Omental fat pad (tissue), 4 donors: Measurements from ENCODE around the gene ZNF213. TPM values are rescaled to one million over a fixed set of nuclear protein-coding genes. Genes with fewer than 3 reads are reported as not detected.

ENCODE experiments used
- ATAC-seq: fragments of 150-250 bp; one replicate; pipeline ENCODE4 v1.9.1; 2016; ENCODE audit warnings: mild to moderate bottlenecking, moderate library complexity; ENCODE audit not compliant: low FRiP score
- DNase-seq: peaks from one replicate; pipeline ENCODE4 v3.0.0-alpha.2; 2019; ENCODE audit warnings: low spot score
- CTCF ChIP-seq, 3 donors: fragments of 450-650 bp; IDR thresholded peaks; one replicate each; pipeline ENCODE4 v1.5.1; 2016 to 2017; ENCODE audit warnings: antibody characterized with exemption in 3 of 3, mild to moderate bottlenecking in 3 of 3, moderate library complexity in 2 of 3
- total RNA-seq, 4 donors: library from RNA; depleted of rRNA; stranded (reverse); fragments of >200 nt; gene quantifications; one replicate each; pipeline ENCODE4 v1.1.0, GENCODE V29; 2016

Gene ZNF213
- total RNA-seq, 4 donors from 2014 or later = 1.8 to 4.1 (median 3.6) TPM

DNA sequence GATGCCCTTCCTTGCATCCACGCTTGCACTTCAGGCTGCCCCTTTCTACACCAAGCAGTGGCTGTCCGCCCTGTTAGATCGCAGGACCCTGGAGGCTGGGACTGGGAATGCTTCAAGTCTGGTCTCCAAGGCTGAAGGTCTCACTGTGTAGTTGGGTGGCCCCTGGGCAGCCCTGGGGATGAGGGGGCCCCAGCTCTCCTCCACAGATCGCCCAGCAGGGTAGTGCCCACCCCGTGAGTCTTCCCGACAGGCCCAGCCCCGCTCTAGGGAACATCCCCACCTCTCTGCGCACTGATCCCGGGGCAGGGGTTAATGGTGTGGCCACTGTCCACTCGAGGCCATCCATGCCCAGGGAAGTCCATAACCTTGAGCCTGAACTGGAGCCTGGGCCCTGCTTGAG lies 10.3 kb downstream of the ZNF213 start:
- TF ChIP-seq CTCF (IDR thresholded peaks at IDR 0.05) = no peak
- no peak for ATAC-seq
- DNase-seq = no peak

DNA sequence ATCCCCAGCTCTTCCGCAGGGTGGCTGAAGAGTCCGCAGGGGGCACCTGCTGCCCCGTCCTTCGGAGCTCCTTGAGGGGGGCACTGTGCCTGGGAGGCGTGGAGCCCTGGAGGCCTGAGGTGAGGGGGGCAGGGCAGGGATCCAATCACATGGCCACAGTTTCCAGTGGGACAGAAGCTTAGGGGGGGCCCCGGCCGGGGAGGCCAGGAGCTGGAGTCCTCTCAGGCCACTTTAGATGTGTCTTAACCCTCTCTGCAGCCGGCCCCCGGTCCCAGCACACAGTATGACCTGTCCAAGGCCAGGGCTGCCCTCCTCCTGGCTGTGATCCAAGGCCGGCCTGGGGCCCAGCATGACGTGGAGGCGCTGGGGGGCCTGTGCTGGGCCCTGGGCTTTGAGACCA lies 10.8 kb downstream of the ZNF213 start:
- no peak for TF ChIP-seq CTCF (IDR thresholded peaks at IDR 0.05)
- ATAC-seq (no peak), DNase-seq (no peak)

DNA sequence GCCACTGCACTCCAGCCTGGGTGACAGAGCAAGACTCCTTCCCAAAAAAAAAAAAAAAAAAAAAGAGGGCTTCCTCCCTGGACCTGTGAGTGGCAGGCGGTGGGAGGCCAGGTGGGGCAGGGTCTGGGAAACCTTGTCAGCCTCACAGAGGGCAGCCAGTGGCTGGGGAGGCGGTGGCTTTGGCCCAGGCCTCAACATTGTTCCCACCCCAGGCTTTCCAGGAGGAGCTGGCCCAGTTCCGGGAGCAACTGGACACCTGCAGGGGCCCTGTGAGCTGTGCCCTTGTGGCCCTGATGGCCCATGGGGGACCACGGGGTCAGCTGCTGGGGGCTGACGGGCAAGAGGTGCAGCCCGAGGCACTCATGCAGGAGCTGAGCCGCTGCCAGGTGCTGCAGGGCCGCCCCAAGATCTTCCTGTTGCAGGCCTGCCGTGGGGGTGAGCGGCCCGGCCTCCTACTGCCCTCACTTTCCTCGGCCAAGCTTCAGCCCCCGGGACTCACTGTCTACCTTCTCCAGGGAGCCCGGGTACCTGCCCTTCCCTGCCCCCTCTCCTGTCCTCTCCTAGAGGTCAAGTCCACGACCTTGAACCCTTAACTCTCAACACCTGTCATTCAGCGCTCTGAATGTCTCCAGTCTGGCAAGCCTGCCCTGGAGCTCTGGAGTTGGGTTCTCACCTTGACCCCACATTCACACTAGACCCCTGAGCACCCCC lies 12.4 kb downstream of the ZNF213 start:
- no peak for DNase-seq
- no peak for TF ChIP-seq CTCF (IDR thresholded peaks at IDR 0.05)
- ATAC-seq = no peak

DNA sequence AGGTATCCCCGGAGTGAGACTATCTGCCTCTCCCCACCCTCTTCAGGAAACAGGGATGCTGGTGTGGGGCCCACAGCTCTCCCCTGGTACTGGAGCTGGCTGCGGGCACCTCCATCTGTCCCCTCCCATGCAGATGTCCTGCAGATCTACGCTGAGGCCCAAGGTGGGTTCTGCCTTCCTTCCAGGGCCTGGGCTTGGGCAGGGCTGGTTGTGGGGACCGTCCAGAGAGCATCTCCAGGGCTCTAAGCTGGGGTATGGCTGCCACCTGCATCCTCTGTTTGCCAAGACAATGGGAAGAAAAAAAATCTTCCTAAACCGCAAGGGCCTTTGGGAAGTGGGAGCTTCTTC lies 12.9 kb downstream of the ZNF213 start:
- no peak for ATAC-seq

DNA sequence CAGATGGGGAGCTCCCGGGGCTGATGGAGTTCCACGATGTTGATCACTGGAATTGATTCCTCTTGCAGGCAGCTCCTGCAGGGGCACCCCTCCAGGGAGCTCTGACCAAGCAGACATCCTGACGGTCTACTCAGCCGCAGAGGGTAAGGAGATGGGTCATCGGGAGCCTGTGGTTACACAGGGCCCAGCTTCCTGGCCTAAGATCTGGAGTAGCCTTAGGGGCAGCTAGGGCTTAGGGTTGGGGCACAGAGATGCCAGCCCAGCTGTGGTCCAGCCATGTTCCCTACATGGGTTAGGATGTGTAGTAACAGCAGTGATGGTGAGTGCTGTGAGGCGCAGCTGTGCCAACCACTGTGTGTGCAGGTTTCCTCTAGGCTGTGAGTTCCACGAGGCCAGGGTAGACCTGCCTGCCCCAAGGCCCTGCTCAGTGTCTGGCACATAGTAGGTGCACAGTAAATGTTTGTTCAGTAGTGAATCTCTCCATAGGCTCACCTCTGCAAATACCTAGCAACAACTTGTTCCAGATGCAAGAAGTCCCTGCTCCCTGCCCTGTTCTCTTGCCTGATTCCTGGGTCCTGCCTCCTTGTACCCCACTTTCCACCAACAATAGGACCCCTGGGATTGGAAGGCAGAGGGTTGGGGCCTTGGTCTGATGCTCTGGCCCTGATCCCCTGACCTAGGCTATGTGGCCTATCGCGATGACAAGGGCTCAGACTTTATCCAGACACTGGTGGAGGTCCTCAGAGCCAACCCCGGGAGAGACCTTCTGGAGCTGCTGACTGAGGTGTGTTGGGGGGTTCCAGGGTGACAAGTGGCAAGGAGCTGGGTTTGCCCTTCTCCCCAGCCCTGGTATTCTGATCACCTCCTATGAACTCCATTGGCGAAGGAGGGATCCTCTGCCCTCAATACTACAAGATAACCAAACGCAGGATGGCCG lies 13.7 kb downstream of the ZNF213 start:
- TF ChIP-seq CTCF (IDR thresholded peaks at IDR 0.05) = no peak
- DNase-seq (no peak), ATAC-seq (no peak)

More for the DNA sequence above, 12.9 kb downstream of the ZNF213 start:
- no peak for DNase-seq
- TF ChIP-seq CTCF (IDR thresholded peaks at IDR 0.05) = no peak

GRCh38 chr16:3149193-3149530 lies 14.3 kb downstream of the ZNF213 start:
- TF ChIP-seq CTCF (IDR thresholded peaks at IDR 0.05) = no peak
- no peak for ATAC-seq
- DNase-seq = no peak
